B cell (primary cell): ENCODE measurements around the gene FOXE1.

Experiments used
- CTCF ChIP-seq: fragments of 200-600 bp; IDR thresholded peaks from one replicate; pipeline ENCODE4 v1.8.0; 2022; ENCODE audit warnings: antibody characterized with exemption, mild to moderate bottlenecking
- EZH2 ChIP-seq: IDR thresholded peaks from 2 replicates; pipeline ENCODE4 v1.6.1; 2012; ENCODE audit warnings: borderline replicate concordance, low read depth, mild to moderate bottlenecking, moderate library complexity, low read length; ENCODE audit not compliant: insufficient read depth, poor library complexity, severe bottlenecking

- TF ChIP-seq CTCF, result no peak
- no peak for TF ChIP-seq EZH2
Observed at GRCh38 chr9:97855899-97856298, 2.9 kb downstream of the FOXE1 start.
